Mesendoderm (in vitro differentiated cells): ENCODE data around the gene HTR3B.

Source experiments
- DNase-seq: peaks from one replicate; pipeline ENCODE4 v3.0.0; 2013
- H2AK5ac ChIP-seq: 2 replicates; pipeline ENCODE4 v1.6.1; 2013; ENCODE audit warnings: low read length, inconsistent platforms
- H2BK120ac ChIP-seq: 2 replicates; pipeline ENCODE4 v1.6.1; 2013; ENCODE audit warnings: low read depth, mild to moderate bottlenecking, low read length, moderate library complexity, mixed read lengths
- H2BK15ac ChIP-seq: replicated peaks from 2 replicates; pipeline ENCODE4 v1.6.1; 2013; ENCODE audit warnings: low read depth, mild to moderate bottlenecking, moderate library complexity
- H2BK5ac ChIP-seq: 2 replicates; pipeline ENCODE4 v1.6.1; 2013; ENCODE audit warnings: low read length, inconsistent platforms
- H3K18ac ChIP-seq: 2 replicates; pipeline ENCODE4 v1.6.1; 2013; ENCODE audit warnings: mild to moderate bottlenecking, low read length, mixed read lengths
- H3K23ac ChIP-seq: one replicate; pipeline ENCODE4 v1.6.1; 2013; ENCODE audit warnings: low read length
- H3K27ac ChIP-seq: 2 replicates; pipeline ENCODE4 v1.5.1; 2013; ENCODE audit warnings: low read depth, mild to moderate bottlenecking, inconsistent platforms, low read length, moderate library complexity
- H3K27me3 ChIP-seq: 2 replicates; pipeline ENCODE4 v1.6.1; 2013; ENCODE audit warnings: low read length, control low read depth, mild to moderate bottlenecking, inconsistent platforms; ENCODE audit not compliant: insufficient read depth, poor library complexity
- H3K36me3 ChIP-seq: 2 replicates; pipeline ENCODE4 v1.6.1; 2013; ENCODE audit warnings: low read length, inconsistent platforms; ENCODE audit not compliant: control insufficient read depth, insufficient read depth
- H3K4ac ChIP-seq: one replicate; pipeline ENCODE4 v1.6.1; 2013; ENCODE audit warnings: low read depth, mild to moderate bottlenecking, low read length, moderate library complexity
- H3K4me1 ChIP-seq: 2 replicates; pipeline ENCODE4 v1.6.1; 2013; ENCODE audit warnings: low read depth, low read length, inconsistent platforms; ENCODE audit not compliant: control insufficient read depth
- H3K4me2 ChIP-seq: 2 replicates; pipeline ENCODE4 v1.6.1; 2013; ENCODE audit warnings: low read length
- H3K4me3 ChIP-seq: 2 replicates; pipeline ENCODE4 v1.5.1; 2013; ENCODE audit warnings: mild to moderate bottlenecking, low read length
- H3K56ac ChIP-seq: one replicate; pipeline ENCODE4 v1.6.1; 2013; ENCODE audit warnings: low read length
- H3K79me1 ChIP-seq: 2 replicates; pipeline ENCODE4 v1.6.1; 2013; ENCODE audit warnings: low read length, inconsistent platforms
- H3K79me2 ChIP-seq: 2 replicates; pipeline ENCODE4 v1.6.1; 2013; ENCODE audit warnings: mild to moderate bottlenecking, low read length; ENCODE audit not compliant: control insufficient read depth, insufficient read depth
- H3K9ac ChIP-seq: 2 replicates; pipeline ENCODE4 v1.6.1; 2013; ENCODE audit warnings: low read length, inconsistent platforms
- H4K5ac ChIP-seq: one replicate; pipeline ENCODE4 v1.6.1; 2013; ENCODE audit warnings: low read length
- H4K8ac ChIP-seq: one replicate; pipeline ENCODE4 v1.6.1; 2013; ENCODE audit warnings: low read depth, mild to moderate bottlenecking, control low read depth, low read length, moderate library complexity
- WGBS: extraction: QIAGEN DNeasy Blood & Tissue Kit; methylation state at CpG from one replicate; pipeline ENCODE4 v1.1.7; 2013; ENCODE audit warnings: low lambda C conversion rate, missing lambda C conversion rate; ENCODE audit not compliant: insufficient coverage; ENCODE audit errors: extremely low coverage; 5-methylcytosine and 5-hydroxymethylcytosine counted together

Gene HTR3B

DNA sequence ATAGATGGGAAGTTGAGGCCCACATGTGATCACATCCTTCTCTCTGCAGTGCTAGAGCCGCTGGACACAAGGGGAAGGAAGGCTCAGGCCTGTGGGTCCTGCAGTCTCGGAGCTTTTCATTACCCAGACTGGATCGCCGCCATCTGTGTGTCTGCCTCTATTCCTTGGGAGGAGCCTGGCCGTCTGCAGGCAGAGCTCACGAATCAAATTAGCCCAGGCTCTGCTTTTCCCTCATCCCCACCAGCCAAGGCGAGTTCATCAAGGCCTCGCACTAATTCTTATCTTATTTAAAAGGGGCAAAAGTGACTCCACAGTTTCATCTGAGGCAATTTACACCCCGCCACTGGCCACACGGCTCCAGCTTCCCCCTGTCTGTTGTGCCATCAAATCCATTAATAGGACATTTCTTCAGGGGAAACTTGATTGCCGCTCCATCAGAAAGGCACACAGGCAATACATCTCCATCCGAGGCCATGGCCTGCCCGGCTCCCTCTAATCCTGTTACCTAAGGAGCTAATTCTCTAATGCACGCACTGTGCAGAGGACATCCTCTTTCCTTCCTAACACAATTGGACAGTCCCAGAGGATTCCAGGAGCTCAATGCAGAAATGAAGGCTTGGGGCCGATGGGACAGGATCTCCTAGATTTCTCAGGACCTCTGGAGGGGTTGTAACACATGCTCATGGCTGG is 67.1 kb downstream of the HTR3B start:
- WGBS: no CpG with 5 or more reads among the region's 15 CpGs
- Histone ChIP-seq H3K23ac (no peak overlapping the region), H3K18ac (no peak overlapping the region), H3K79me1 (no peaks in the 10 kb centered on the region), H4K8ac (no peak overlapping the region), H3K9ac (no peak overlapping the region), H3K27me3 (no peaks in the 10 kb centered on the region), H2BK120ac (no peak overlapping the region), H3K4me1 (peaks cover 4% of the 10 kb centered on the region), H2BK15ac (no peak overlapping the region), H2BK5ac (no peak overlapping the region), H3K56ac (no peak overlapping the region), H2AK5ac (no peak overlapping the region), H3K79me2 (no peaks in the 10 kb centered on the region), H3K4me3 (no peak overlapping the region), H3K36me3 (no peaks in the 10 kb centered on the region), H3K4me2 (no peak overlapping the region), H3K4ac (no peak overlapping the region), H4K5ac (no peak overlapping the region), H3K27ac (no peak overlapping the region)
- no peak for DNase-seq

DNA sequence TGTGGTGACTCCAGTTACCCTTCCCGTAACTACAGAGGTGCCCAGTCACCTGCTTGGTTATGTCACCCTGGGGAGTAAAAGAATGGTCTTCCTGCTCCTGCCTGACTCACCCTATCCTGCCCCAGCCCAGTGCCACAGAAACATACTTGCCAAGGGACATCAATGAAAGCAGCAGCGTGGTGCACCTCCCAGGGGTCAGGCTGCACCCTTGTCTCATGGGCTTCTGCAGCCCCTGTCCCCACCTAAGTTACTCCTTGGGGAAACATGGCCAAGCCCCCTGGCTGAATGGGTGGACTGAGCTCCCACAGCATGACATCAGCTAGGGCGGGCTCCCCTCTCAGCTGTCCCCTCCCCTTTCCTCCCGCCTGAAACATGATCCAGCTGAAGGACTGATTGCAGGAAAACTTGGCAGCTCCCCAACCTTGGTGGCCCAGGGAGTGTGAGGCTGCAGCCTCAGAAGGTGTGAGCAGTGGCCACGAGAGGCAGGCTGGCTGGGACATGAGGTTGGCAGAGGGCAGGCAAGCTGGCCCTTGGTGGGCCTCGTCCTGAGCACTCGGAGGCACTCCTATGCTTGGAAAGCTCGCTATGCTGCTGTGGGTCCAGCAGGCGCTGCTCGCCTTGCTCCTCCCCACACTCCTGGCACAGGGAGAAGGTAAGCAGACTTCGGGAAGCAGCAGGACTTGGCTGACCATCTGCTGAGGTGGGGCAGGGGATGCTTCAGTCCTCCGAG is 70.3 kb downstream of the HTR3B start, which contains the start of gene HTR3A:
HTR3A (plus strand) TSS at position 368 of the 730 bp plus-strand sequence; CDS start at position 586, 218 bp downstream.
- H2BK120ac ChIP-seq: no peak within 1 kb of the TSS
- H3K56ac ChIP-seq: peak within 1 kb of the TSS; percentile 45
- no peaks in the 10 kb centered on the region for H3K79me2 ChIP-seq
- H3K79me1 ChIP-seq: no peaks in the 10 kb centered on the region
- no peaks in the 10 kb centered on the region for H3K27me3 ChIP-seq
- no peak within 1 kb of the TSS for H3K4me3 ChIP-seq
- no peak within 1 kb of the TSS for H3K18ac ChIP-seq
- H2BK5ac ChIP-seq: no peak within 1 kb of the TSS
- H2AK5ac ChIP-seq: no peak within 1 kb of the TSS
- H3K4me1 ChIP-seq: peaks cover 4% of the 10 kb centered on the region
- peak within 1 kb of the TSS; percentile 35 for H3K9ac ChIP-seq
- no peak within 1 kb of the TSS for H3K27ac ChIP-seq
- no peak within 1 kb of the TSS for H2BK15ac ChIP-seq
- H4K8ac ChIP-seq: no peak within 1 kb of the TSS
- H4K5ac ChIP-seq: no peak within 1 kb of the TSS
- WGBS: no CpG with 5 or more reads among the region's 12 CpGs
- peak; percentile 89 for DNase-seq
- H3K23ac ChIP-seq: peak within 1 kb of the TSS; percentile 1
- H3K4me2 ChIP-seq: peak within 1 kb of the TSS; percentile 17
- no peaks in the 10 kb centered on the region for H3K36me3 ChIP-seq
- no peak within 1 kb of the TSS for H3K4ac ChIP-seq

DNA sequence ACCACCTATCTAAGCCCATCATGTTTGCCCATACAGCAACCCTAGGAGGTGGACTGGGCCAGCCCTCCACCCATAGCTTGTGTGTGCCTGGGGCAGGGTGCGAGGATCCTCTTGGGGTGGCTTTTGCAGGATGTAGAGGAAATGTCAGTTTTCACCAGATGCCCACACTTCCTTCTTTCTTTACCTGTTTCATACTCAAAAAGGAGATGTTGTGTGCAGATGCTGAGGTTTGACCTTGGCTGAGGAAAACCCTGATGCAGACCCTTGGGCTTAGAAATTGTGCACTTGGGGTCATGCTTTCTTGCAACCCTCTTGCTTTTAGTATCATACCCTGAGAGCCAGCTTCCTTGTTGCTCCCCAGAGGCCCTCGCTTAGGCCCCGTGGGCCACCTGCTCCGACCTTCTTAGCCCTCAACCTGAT is 72.5 kb downstream of the HTR3B start:
- Histone ChIP-seq H3K56ac (no peak overlapping the region), H2BK120ac (no peak overlapping the region), H4K8ac (no peak overlapping the region), H3K4ac (no peak overlapping the region), H2BK15ac (no peak overlapping the region), H3K4me1 (peaks cover 4% of the 10 kb centered on the region), H2AK5ac (no peak overlapping the region), H3K18ac (no peak overlapping the region), H3K79me2 (no peaks in the 10 kb centered on the region), H3K23ac (no peak overlapping the region), H3K79me1 (no peaks in the 10 kb centered on the region), H3K4me3 (no peak overlapping the region), H3K27ac (no peak overlapping the region), H3K36me3 (no peaks in the 10 kb centered on the region), H3K4me2 (no peak overlapping the region), H3K9ac (no peak overlapping the region), H2BK5ac (no peak overlapping the region), H3K27me3 (no peaks in the 10 kb centered on the region), H4K5ac (no peak overlapping the region)
- WGBS: no CpG with 5 or more reads among the region's 4 CpGs
- no peak for DNase-seq

DNA sequence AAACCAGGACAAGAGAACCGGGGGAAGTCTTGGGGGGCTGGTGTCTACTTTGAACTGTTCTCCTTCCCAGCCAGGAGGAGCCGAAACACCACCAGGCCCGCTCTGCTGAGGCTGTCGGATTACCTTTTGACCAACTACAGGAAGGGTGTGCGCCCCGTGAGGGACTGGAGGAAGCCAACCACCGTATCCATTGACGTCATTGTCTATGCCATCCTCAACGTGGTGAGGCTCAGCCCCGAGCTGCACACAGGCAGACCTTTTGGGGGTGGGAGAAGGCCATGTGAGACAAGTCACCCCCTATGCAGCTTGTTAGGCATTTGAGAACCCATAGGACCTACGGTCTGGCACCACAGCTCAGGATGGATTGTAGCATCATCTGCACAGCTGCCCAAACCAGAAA is 73.1 kb downstream of the HTR3B start:
- Histone ChIP-seq H3K23ac (no peak overlapping the region), H4K5ac (no peak overlapping the region), H3K4me3 (no peak overlapping the region), H4K8ac (no peak overlapping the region), H2AK5ac (no peak overlapping the region), H3K27me3 (no peaks in the 10 kb centered on the region), H3K27ac (no peak overlapping the region), H2BK15ac (no peak overlapping the region), H3K9ac (no peak overlapping the region), H3K56ac (no peak overlapping the region), H3K18ac (no peak overlapping the region), H3K36me3 (no peaks in the 10 kb centered on the region), H3K79me2 (no peaks in the 10 kb centered on the region), H3K79me1 (no peaks in the 10 kb centered on the region), H3K4me1 (peaks cover 4% of the 10 kb centered on the region), H2BK5ac (no peak overlapping the region), H3K4ac (no peak overlapping the region), H3K4me2 (no peak overlapping the region), H2BK120ac (no peak overlapping the region)
- no peak for DNase-seq
- no CpG with 5 or more reads among the region's 11 CpGs for WGBS

DNA sequence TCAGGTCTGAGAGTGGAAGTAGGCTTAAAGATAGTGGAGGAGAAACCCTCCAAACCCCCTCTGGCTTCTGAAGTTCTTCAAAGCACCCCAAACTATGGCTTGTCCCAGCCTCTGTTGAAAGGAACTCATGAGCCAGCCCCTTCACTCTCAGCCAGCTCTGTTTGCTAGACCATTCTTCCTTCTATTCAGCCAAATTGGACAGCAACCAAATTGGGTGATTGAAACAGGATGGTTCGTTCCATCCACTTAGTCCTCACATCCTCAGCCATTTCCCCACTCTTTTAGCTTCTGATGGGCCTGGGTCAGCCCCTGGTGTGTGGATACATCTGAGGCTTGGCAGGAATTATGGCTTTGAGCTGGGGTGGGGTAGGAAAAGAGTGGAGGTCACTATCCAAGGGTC is 74.8 kb downstream of the HTR3B start:
- no peak overlapping the region for H4K8ac ChIP-seq
- no CpG with 5 or more reads among the region's 1 CpG for WGBS
- H3K9ac ChIP-seq: no peak overlapping the region
- no peak overlapping the region for H3K23ac ChIP-seq
- H3K4me3 ChIP-seq: no peak overlapping the region
- no peak overlapping the region for H2BK120ac ChIP-seq
- H3K79me1 ChIP-seq: no peaks in the 10 kb centered on the region
- H3K79me2 ChIP-seq: no peaks in the 10 kb centered on the region
- H3K4me2 ChIP-seq: no peak overlapping the region
- peaks cover 4% of the 10 kb centered on the region for H3K4me1 ChIP-seq
- no peak overlapping the region for H2BK5ac ChIP-seq
- H3K18ac ChIP-seq: no peak overlapping the region
- H2AK5ac ChIP-seq: no peak overlapping the region
- no peak overlapping the region for H3K4ac ChIP-seq
- no peak overlapping the region for H3K27ac ChIP-seq
- H3K36me3 ChIP-seq: no peaks in the 10 kb centered on the region
- H4K5ac ChIP-seq: no peak overlapping the region
- H3K27me3 ChIP-seq: no peaks in the 10 kb centered on the region
- DNase-seq: no peak
- H2BK15ac ChIP-seq: no peak overlapping the region
- H3K56ac ChIP-seq: no peak overlapping the region
